HepG2 (cell line): ENCODE data around the gene NR2F1-AS1. TPM values are rescaled to one million over a fixed set of nuclear protein-coding genes. Genes with fewer than 3 reads are reported as not detected.

Experiments
- ATAC-seq: fragments of 200-7000 bp; cut with Tn5 transposase; 3 replicates; pipeline ENCODE4 v1.9.1; 2020; ENCODE audit warnings: mild to moderate bottlenecking, moderate library complexity
- BruUV-seq: library from RNA; stranded (reverse); fragments of 400-500 nt; replicated peaks from 2 replicates; lab custom pipeline; 2021; lab: Mats Ljungman, UMichigan
- CTCF ChIA-PET: fragments of 300-600 bp; formaldehyde crosslinking; extraction: SDS; loops from one replicate; lab custom pipeline; 2021; ENCODE audit warnings: low total read pairs, inconsistent platforms, low intra/inter-chr PET ratio; lab: Yijun Ruan, JAX
- POLR2A ChIA-PET: fragments of 350-600 bp; sonication (Branson Sonifier 250); formaldehyde crosslinking; loops from one replicate; lab custom pipeline; 2020; ENCODE audit warnings: antibody characterized with exemption, inconsistent platforms; lab: Yijun Ruan, JAX
- DNase-seq: peaks from one replicate; pipeline ENCODE4 v3.0.0-alpha.2; 2015; ENCODE audit warnings: low spot score
- FAIRE-seq: peaks from 3 replicates; lab custom pipeline; 2011; peaks lifted over from hg19 to GRCh38; lab: Jason Lieb, UNC
- H2AFZ ChIP-seq: one replicate; pipeline ENCODE4 v1.6.1; 2011; ENCODE audit warnings: low read length, inconsistent platforms
- H3K27ac ChIP-seq: fragments of 300-600 bp; 3 replicates; pipeline ENCODE4 v1.8.0; 2011; ENCODE audit warnings: mixed run types, mild to moderate bottlenecking, mixed read lengths, low read length, inconsistent platforms; ENCODE audit not compliant: insufficient read depth; ENCODE audit errors: extremely low read length
- H3K27me3 ChIP-seq, 2 experiments: fragments of 200-600 bp in 1 of 2; 2 replicates in 1 of 2; 3 replicates in 1 of 2; pipeline versions ENCODE4 v1.6.0 to v1.8.0; 2011; ENCODE audit warnings: low read length in 2 of 2, mild to moderate bottlenecking in 2 of 2, moderate library complexity in 2 of 2, inconsistent platforms in 1 of 2; ENCODE audit not compliant: insufficient read depth in 2 of 2, control insufficient read depth in 1 of 2
- H3K36me3 ChIP-seq, 2 experiments: fragments of 200-600 bp in 1 of 2; replicated peaks in 1 of 2; 2 replicates in 1 of 2; 3 replicates in 1 of 2; pipeline versions ENCODE4 v1.5.1 to v1.8.0; 2011; ENCODE audit warnings: low read length in 2 of 2, inconsistent platforms in 1 of 2; ENCODE audit not compliant: insufficient read depth in 2 of 2, control insufficient read depth in 1 of 2
- H3K4me1 ChIP-seq: 2 replicates; pipeline ENCODE4 v1.5.1; 2012; ENCODE audit warnings: low read length, inconsistent platforms; ENCODE audit not compliant: insufficient read depth
- H3K4me2 ChIP-seq: 2 replicates; pipeline ENCODE4 v1.6.0; 2011; ENCODE audit warnings: low read depth, low read length, inconsistent platforms
- H3K4me3 ChIP-seq, 3 experiments: fragments of 200-600 bp in 1 of 3; sonication (generic), shearing (Covaris generic) in 1 of 3; replicated peaks in 1 of 3; 2 replicates each; pipeline ENCODE4 v1.5.1; 2011 to 2016; ENCODE audit warnings: low read length in 3 of 3, inconsistent platforms in 2 of 3, low read depth in 2 of 3, mild to moderate bottlenecking in 2 of 3, control low read depth in 1 of 3, mixed read lengths in 1 of 3; ENCODE audit not compliant: insufficient read depth in 1 of 3
- H3K79me2 ChIP-seq: one replicate; pipeline ENCODE4 v1.6.1; 2011; ENCODE audit warnings: low read length, inconsistent platforms; ENCODE audit not compliant: insufficient read depth
- H3K9ac ChIP-seq: 2 replicates; pipeline ENCODE4 v1.6.0; 2011; ENCODE audit warnings: mild to moderate bottlenecking, low read depth, low read length, inconsistent platforms; ENCODE audit not compliant: insufficient read depth
- H3K9me3 ChIP-seq: 2 replicates; pipeline ENCODE4 v1.5.1; 2012; ENCODE audit warnings: mild to moderate bottlenecking, low read length
- H4K20me1 ChIP-seq: 2 replicates; pipeline ENCODE4 v1.6.0; 2011; ENCODE audit warnings: inconsistent platforms, mild to moderate bottlenecking, low read length, moderate library complexity; ENCODE audit not compliant: insufficient read depth
- HDAC1 ChIP-seq: sonication (generic); formaldehyde crosslinking; IDR thresholded peaks from 2 replicates; pipeline ENCODE4 v1.5.1; 2020; ENCODE audit warnings: mild to moderate bottlenecking, missing genetic modification reagents
- MIER2 ChIP-seq: IDR thresholded peaks from 2 replicates; pipeline ENCODE4 v1.6.1; 2016; ENCODE audit warnings: missing biosample characterization, missing genetic modification reagents
- NCOA1 ChIP-seq: sonication (generic); formaldehyde crosslinking; IDR thresholded peaks from 2 replicates; pipeline ENCODE4 v1.9.0; 2021; ENCODE audit warnings: missing genetic modification reagents
- NKX3-1 ChIP-seq: sonication (generic); formaldehyde crosslinking; IDR thresholded peaks from 2 replicates; pipeline ENCODE4 v1.5.0; 2020; ENCODE audit warnings: missing genetic modification reagents
- SIN3A ChIP-seq: IDR thresholded peaks from 2 replicates; pipeline ENCODE4 v1.6.1; 2011; ENCODE audit warnings: low read depth, mild to moderate bottlenecking, control low read depth, low read length, borderline replicate concordance
- ZBTB46 ChIP-seq: sonication (generic); formaldehyde crosslinking; IDR thresholded peaks from 2 replicates; pipeline ENCODE4 v1.4.0; 2020; ENCODE audit warnings: mild to moderate bottlenecking, missing genetic modification reagents, borderline replicate concordance
- ZNF703 ChIP-seq: sonication (generic); formaldehyde crosslinking; IDR thresholded peaks from 2 replicates; pipeline ENCODE4 v1.5.1; 2020; ENCODE audit warnings: missing genetic modification reagents, mild to moderate bottlenecking, moderate library complexity, borderline replicate concordance
- ZNF788 ChIP-seq: sonication (generic); formaldehyde crosslinking; IDR thresholded peaks from 2 replicates; pipeline ENCODE4 v1.5.0; 2020; ENCODE audit warnings: mild to moderate bottlenecking, missing genetic modification reagents, borderline replicate concordance
- WGBS: methylation state at CpG from one replicate; pipeline ENCODE4 v1.1.6; 2017; ENCODE audit warnings: low lambda C conversion rate; 5-methylcytosine and 5-hydroxymethylcytosine counted together
- in situ Hi-C: cut with HindIII; loops from 2 replicates; pipeline ENCODE4 v1.10.0; 2017; ENCODE audit warnings: low pct_unique_long_range_greater_than_20kb; ENCODE audit not compliant: extremely low pct_ligation_motif_present
- intact Hi-C: fragments of 100-400 bp; cut with micrococcal nuclease; formaldehyde crosslinking; loops from one replicate; pipeline ENCODE4 v1.10.0; 2022; ENCODE audit not compliant: unreplicated experiment
- polyA plus RNA-seq, 8 experiments: library from polyadenylated mRNA; depleted of rRNA in 3 of 8; stranded (reverse) in 7 of 8; unstranded in 1 of 8; fragments of >200 nt; fragmentation: Illumina TruSeq in 4 of 8; extraction: Trizol in 4 of 8; gene quantifications; 2 replicates each; pipeline versions ENCODE4 v1.2.1 to v1.2.3, GENCODE V29; 2011 to 2016; ENCODE audit warnings: low read depth in 4 of 8, missing spikeins in 1 of 8, mixed read lengths in 1 of 8; ENCODE audit not compliant: insufficient read depth in 1 of 8
- total RNA-seq, 5 experiments: library from RNA; depleted of rRNA; stranded (reverse); fragments of >200 nt; fragmentation: Illumina TruSeq; extraction: Trizol; gene quantifications; 2 replicates each; pipeline ENCODE4 v1.2.3, GENCODE V29; 2016; ENCODE audit warnings: low read depth in 1 of 5

Gene NR2F1-AS1
- total and polyA plus RNA-seq, 2 of the 13 experiments (the other 11 are each of a cell fraction or from before 2014, with no cell fraction given): 2.8 TPM

GRCh38 chr5:93382188-93382825, 198.7 kb downstream of the NR2F1-AS1 start:
- Histone ChIP-seq H3K4me2 (no peak overlapping the region), H3K4me3 (no peak overlapping the region), H3K36me3 (no peaks in the 10 kb centered on the region), H3K4me1 (no peaks in the 10 kb centered on the region), H2AFZ (no peak overlapping the region), H3K27me3 (peaks cover 0 to 3% of the 10 kb centered on the region in 2 experiments; a peak in 2 of 5 replicates), H3K9ac (no peak overlapping the region), H4K20me1 (no peaks in the 10 kb centered on the region), H3K79me2 (no peaks in the 10 kb centered on the region), H3K9me3 (no peaks in the 10 kb centered on the region), H3K27ac (no peak overlapping the region)
- no peak for DNase-seq
- FAIRE-seq: no peak
- ATAC-seq: no peak
- intact Hi-C loops (no loop called here), in situ Hi-C loops (no loop called here)
- 1% methylated on average over 3 of the region's 3 CpGs for WGBS
- POLR2A ChIA-PET: no interaction called here
- CTCF ChIA-PET: no interaction called here
- TF ChIP-seq ZNF788 (CRISPR knock-in tag) (no peak), ZNF703 (CRISPR knock-in tag) (no peak), HDAC1 (CRISPR knock-in tag) (no peak), SIN3A (no peak), NKX3-1 (CRISPR knock-in tag) (no peak), ZBTB46 (no peak), MIER2 (no peak), NCOA1 (no peak)
- BruUV-seq: no TSS peak
